Liver (tissue), 9 donors: ENCODE data around the gene TSHZ3. TPM values are rescaled to one million over a fixed set of nuclear protein-coding genes. Genes with fewer than 3 reads are reported as not detected.

Experiments
- DNase-seq: peaks from one replicate; pipeline ENCODE4 v3.0.0-alpha.2; 2017; ENCODE audit warnings: low spot score
- H3K27ac ChIP-seq, 2 donors: one replicate each; pipeline ENCODE4 v1.7.0; 2013; ENCODE audit warnings: inconsistent platforms in 2 of 2, low read length in 2 of 2, control low read depth in 1 of 2, low read depth in 1 of 2, mild to moderate bottlenecking in 1 of 2
- H3K27me3 ChIP-seq, 4 donors: one replicate each; pipeline versions ENCODE4 v1.6.1 to v1.7.0; 2013; ENCODE audit warnings: low read length in 3 of 4, inconsistent platforms in 1 of 4, mild to moderate bottlenecking in 1 of 4, moderate library complexity in 1 of 4; ENCODE audit not compliant: control insufficient read depth in 4 of 4, insufficient read depth in 4 of 4
- H3K36me3 ChIP-seq, 4 donors: one replicate each; pipeline versions ENCODE4 v1.6.1 to v1.7.0; 2013; ENCODE audit warnings: low read length in 3 of 4, mild to moderate bottlenecking in 3 of 4, low read depth in 1 of 4, moderate library complexity in 1 of 4; ENCODE audit not compliant: control insufficient read depth in 4 of 4, insufficient read depth in 3 of 4
- H3K4me1 ChIP-seq, 4 donors: one replicate each; pipeline versions ENCODE4 v1.6.1 to v1.7.0; 2013; ENCODE audit warnings: low read length in 3 of 4, mild to moderate bottlenecking in 3 of 4, moderate library complexity in 1 of 4; ENCODE audit not compliant: control insufficient read depth in 4 of 4, insufficient read depth in 4 of 4
- H3K4me3 ChIP-seq, 3 donors: one replicate each; pipeline versions ENCODE4 v1.6.1 to v1.7.0; 2013; ENCODE audit warnings: low read length in 3 of 3, control low read depth in 1 of 3, low read depth in 1 of 3, mild to moderate bottlenecking in 1 of 3
- H3K9ac ChIP-seq, 2 donors: one replicate each; pipeline ENCODE4 v1.7.0; 2013; ENCODE audit warnings: low read length in 2 of 2, mild to moderate bottlenecking in 2 of 2, moderate library complexity in 2 of 2, control low read depth in 1 of 2, low read depth in 1 of 2
- H3K9me3 ChIP-seq, 4 donors: one replicate each; pipeline versions ENCODE4 v1.6.1 to v1.7.0; 2013; ENCODE audit warnings: low read length in 3 of 4; ENCODE audit not compliant: control insufficient read depth in 4 of 4
- EGR1 ChIP-seq, 2 donors: IDR thresholded peaks; 2 replicates each; pipeline ENCODE4 v1.6.1; 2016 to 2018; ENCODE audit warnings: antibody characterized with exemption in 2 of 2, low read depth in 2 of 2
- FOXA1 ChIP-seq: IDR thresholded peaks from 2 replicates; pipeline ENCODE4 v1.6.1; 2016; ENCODE audit warnings: antibody characterized with exemption
- FOXA2 ChIP-seq: IDR thresholded peaks from 2 replicates; pipeline ENCODE4 v1.6.1; 2016; ENCODE audit warnings: antibody characterized with exemption
- HNF4A ChIP-seq, 2 donors: conservative IDR thresholded peaks; 2 replicates each; pipeline ENCODE4 v1.6.1; 2016; ENCODE audit warnings: antibody characterized with exemption in 2 of 2, mild to moderate bottlenecking in 2 of 2
- HNF4G ChIP-seq: IDR thresholded peaks from 2 replicates; pipeline ENCODE4 v1.6.1; 2016; ENCODE audit warnings: antibody characterized with exemption
- JUND ChIP-seq, 2 donors: IDR thresholded peaks; 2 replicates each; pipeline ENCODE4 v1.6.1; 2016; ENCODE audit warnings: antibody characterized with exemption in 2 of 2
- NR2F2 ChIP-seq: IDR thresholded peaks from 2 replicates; pipeline ENCODE4 v1.6.1; 2016; ENCODE audit warnings: antibody characterized with exemption
- RAD21 ChIP-seq, 2 donors: IDR thresholded peaks; 2 replicates each; pipeline ENCODE4 v1.6.1; 2016; ENCODE audit warnings: antibody characterized with exemption in 2 of 2, mild to moderate bottlenecking in 2 of 2
- RXRA ChIP-seq, 2 donors: IDR thresholded peaks; 2 replicates each; pipeline ENCODE4 v1.6.1; 2017 to 2018; ENCODE audit warnings: antibody characterized with exemption in 2 of 2, mild to moderate bottlenecking in 1 of 2
- SP1 ChIP-seq: IDR thresholded peaks from 2 replicates; pipeline ENCODE4 v1.6.1; 2018; ENCODE audit warnings: antibody characterized with exemption, mild to moderate bottlenecking
- TAF1 ChIP-seq: conservative IDR thresholded peaks from 2 replicates; pipeline ENCODE4 v1.6.1; 2016; ENCODE audit warnings: antibody characterized with exemption, mild to moderate bottlenecking
- WGBS: extraction: QIAGEN DNeasy Blood & Tissue Kit; methylation state at CpG from one replicate; pipeline ENCODE4 v1.1.7; 2013; 5-methylcytosine and 5-hydroxymethylcytosine counted together
- polyA plus RNA-seq, 2 donors: library from polyadenylated mRNA; stranded (reverse) in 1 of 2; unstranded in 1 of 2; fragments of 200-250 nt in 1 of 2; fragments of >200 nt in 1 of 2; fragmentation: Nextera tagmentation in 1 of 2; extraction: Ambion mirVana in 1 of 2; gene quantifications; one replicate each; pipeline versions ENCODE4 v1.2.1 to v1.2.3, GENCODE V29; 2013 to 2015
- total RNA-seq, 2 donors: library from RNA; depleted of rRNA; stranded (reverse); fragments of >200 nt; gene quantifications; one replicate each; pipeline ENCODE4 v1.2.3, GENCODE V29; 2014
- TF ChIP-seq, protein P1 (sequence below): IDR thresholded peaks from 2 replicates; pipeline ENCODE4 v1.6.1; 2016; ENCODE audit warnings: antibody characterized with exemption, mild to moderate bottlenecking
- TF ChIP-seq, protein P2 (sequence below): IDR thresholded peaks from 2 replicates; pipeline ENCODE4 v1.6.1; 2016; ENCODE audit warnings: antibody characterized with exemption
- TF ChIP-seq, protein P3 (sequence below): IDR thresholded peaks from 2 replicates; pipeline ENCODE4 v1.6.1; 2016; ENCODE audit warnings: antibody characterized with exemption
- donor health status: healthy.
- donor health status: healthy.
- donor health status: healthy.
- donor health status: healthy.
- donor health status: healthy.

The TSHZ3 gene, protein sequence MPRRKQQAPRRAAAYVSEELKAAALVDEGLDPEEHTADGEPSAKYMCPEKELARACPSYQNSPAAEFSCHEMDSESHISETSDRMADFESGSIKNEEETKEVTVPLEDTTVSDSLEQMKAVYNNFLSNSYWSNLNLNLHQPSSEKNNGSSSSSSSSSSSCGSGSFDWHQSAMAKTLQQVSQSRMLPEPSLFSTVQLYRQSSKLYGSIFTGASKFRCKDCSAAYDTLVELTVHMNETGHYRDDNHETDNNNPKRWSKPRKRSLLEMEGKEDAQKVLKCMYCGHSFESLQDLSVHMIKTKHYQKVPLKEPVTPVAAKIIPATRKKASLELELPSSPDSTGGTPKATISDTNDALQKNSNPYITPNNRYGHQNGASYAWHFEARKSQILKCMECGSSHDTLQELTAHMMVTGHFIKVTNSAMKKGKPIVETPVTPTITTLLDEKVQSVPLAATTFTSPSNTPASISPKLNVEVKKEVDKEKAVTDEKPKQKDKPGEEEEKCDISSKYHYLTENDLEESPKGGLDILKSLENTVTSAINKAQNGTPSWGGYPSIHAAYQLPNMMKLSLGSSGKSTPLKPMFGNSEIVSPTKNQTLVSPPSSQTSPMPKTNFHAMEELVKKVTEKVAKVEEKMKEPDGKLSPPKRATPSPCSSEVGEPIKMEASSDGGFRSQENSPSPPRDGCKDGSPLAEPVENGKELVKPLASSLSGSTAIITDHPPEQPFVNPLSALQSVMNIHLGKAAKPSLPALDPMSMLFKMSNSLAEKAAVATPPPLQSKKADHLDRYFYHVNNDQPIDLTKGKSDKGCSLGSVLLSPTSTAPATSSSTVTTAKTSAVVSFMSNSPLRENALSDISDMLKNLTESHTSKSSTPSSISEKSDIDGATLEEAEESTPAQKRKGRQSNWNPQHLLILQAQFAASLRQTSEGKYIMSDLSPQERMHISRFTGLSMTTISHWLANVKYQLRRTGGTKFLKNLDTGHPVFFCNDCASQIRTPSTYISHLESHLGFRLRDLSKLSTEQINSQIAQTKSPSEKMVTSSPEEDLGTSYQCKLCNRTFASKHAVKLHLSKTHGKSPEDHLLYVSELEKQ
- 1 to 10 TPM in 1 of 2 donors, under 1 TPM in 1; 0.61 to 3.3 TPM for total RNA-seq
- under 1 TPM; 0.42 to 0.75 TPM for polyA plus RNA-seq

DNA sequence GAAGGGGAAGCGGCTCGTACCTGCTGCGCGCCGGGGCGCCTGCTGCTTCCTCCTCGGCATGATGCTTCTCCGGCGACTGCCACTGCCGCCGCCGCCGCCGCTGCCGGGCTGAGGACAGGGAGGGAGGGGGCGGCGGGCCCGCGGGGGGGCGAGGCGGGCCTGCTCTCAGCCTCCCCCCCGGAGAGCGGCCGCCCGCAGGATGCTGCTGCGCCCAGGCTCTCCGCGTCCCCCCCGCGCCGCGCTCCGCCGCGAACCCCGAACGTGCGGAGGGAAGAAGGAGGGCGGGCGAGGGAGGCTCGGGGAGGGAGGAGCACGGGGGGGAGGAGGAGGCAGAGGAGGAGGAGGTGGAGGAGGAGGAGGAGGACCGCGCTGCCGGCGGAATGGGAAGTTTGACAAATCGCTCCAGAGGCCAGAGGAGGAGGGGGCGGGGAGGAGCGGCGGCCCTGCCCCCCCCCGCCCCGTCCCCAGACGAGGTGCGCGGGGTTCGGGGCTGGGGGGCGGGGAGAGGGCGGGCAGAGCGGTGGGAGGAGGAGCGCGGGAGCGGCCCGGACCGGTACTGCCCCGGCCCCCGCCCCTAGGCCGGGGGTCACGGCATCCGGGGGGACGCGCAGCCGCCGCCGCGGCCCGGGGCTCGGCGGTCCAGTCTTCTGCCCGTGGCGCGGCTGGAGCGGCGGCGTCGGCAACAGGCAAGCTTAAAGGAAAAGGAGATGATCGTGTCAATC lies at the start of gene TSHZ3:
TSHZ3 (minus strand) TSS at position 277 of the 722 bp plus-strand sequence; CDS start at position 60, 217 bp downstream.
- TF ChIP-seq HNF4G (no peak), SP1 (no peak), HNF4A (conservative IDR thresholded peaks at IDR 0.05) (no peak), RXRA (IDR thresholded peaks at IDR 0.05) (no peak), TAF1 (no peak), JUND (IDR thresholded peaks at IDR 0.05) (no peak), FOXA1 (no peak), EGR1 (IDR thresholded peaks at IDR 0.05; ENCODE audit: low read depth in 2 of 2) (no peak), NR2F2 (no peak), FOXA2 (no peak), RAD21 (IDR thresholded peaks at IDR 0.05) (no peak)
- TF ChIP-seq, protein P1, sequence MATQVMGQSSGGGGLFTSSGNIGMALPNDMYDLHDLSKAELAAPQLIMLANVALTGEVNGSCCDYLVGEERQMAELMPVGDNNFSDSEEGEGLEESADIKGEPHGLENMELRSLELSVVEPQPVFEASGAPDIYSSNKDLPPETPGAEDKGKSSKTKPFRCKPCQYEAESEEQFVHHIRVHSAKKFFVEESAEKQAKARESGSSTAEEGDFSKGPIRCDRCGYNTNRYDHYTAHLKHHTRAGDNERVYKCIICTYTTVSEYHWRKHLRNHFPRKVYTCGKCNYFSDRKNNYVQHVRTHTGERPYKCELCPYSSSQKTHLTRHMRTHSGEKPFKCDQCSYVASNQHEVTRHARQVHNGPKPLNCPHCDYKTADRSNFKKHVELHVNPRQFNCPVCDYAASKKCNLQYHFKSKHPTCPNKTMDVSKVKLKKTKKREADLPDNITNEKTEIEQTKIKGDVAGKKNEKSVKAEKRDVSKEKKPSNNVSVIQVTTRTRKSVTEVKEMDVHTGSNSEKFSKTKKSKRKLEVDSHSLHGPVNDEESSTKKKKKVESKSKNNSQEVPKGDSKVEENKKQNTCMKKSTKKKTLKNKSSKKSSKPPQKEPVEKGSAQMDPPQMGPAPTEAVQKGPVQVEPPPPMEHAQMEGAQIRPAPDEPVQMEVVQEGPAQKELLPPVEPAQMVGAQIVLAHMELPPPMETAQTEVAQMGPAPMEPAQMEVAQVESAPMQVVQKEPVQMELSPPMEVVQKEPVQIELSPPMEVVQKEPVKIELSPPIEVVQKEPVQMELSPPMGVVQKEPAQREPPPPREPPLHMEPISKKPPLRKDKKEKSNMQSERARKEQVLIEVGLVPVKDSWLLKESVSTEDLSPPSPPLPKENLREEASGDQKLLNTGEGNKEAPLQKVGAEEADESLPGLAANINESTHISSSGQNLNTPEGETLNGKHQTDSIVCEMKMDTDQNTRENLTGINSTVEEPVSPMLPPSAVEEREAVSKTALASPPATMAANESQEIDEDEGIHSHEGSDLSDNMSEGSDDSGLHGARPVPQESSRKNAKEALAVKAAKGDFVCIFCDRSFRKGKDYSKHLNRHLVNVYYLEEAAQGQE: no peak
- TF ChIP-seq, protein P2, sequence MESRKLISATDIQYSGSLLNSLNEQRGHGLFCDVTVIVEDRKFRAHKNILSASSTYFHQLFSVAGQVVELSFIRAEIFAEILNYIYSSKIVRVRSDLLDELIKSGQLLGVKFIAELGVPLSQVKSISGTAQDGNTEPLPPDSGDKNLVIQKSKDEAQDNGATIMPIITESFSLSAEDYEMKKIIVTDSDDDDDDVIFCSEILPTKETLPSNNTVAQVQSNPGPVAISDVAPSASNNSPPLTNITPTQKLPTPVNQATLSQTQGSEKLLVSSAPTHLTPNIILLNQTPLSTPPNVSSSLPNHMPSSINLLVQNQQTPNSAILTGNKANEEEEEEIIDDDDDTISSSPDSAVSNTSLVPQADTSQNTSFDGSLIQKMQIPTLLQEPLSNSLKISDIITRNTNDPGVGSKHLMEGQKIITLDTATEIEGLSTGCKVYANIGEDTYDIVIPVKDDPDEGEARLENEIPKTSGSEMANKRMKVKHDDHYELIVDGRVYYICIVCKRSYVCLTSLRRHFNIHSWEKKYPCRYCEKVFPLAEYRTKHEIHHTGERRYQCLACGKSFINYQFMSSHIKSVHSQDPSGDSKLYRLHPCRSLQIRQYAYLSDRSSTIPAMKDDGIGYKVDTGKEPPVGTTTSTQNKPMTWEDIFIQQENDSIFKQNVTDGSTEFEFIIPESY: no peak
- TF ChIP-seq, protein P3, sequence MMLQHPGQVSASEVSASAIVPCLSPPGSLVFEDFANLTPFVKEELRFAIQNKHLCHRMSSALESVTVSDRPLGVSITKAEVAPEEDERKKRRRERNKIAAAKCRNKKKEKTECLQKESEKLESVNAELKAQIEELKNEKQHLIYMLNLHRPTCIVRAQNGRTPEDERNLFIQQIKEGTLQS: no peak
- WGBS: 1% methylated on average over 85 of the region's 86 CpGs
- peaks cover 0 to 19% (median 11%) of the 10 kb centered on the region in 4 donors for H3K27me3 ChIP-seq
- peak; percentile 43 for DNase-seq
- H3K36me3 ChIP-seq: no peaks in the 10 kb centered on the region
- H3K4me1 ChIP-seq: peaks cover 10 to 26% (median 12%) of the 10 kb centered on the region in 4 donors
- H3K4me3 ChIP-seq: peak within 1 kb of the TSS in 2 of 3 donors; percentile 43 to 94
- no peaks in the 10 kb centered on the region for H3K9me3 ChIP-seq
- peak within 1 kb of the TSS; percentile 67 to 77 for H3K27ac ChIP-seq
- H3K9ac ChIP-seq: peak within 1 kb of the TSS in 1 of 2 donors; percentile 6
